MM.1S (cell line): ENCODE data around the gene PGRMC1.

Experiments used
- DNase-seq: peaks from one replicate; pipeline ENCODE4 v3.0.0-alpha.2; 2015
- H2AFZ ChIP-seq: fragments of 300-600 bp; sonication (generic); 2 replicates; pipeline ENCODE4 v1.6.0; 2016; ENCODE audit warnings: antibody characterized with exemption, low read length
- H3F3A ChIP-seq: fragments of 300-600 bp; sonication (generic); 2 replicates; pipeline ENCODE4 v1.6.1; 2016; ENCODE audit warnings: mild to moderate bottlenecking, antibody characterized with exemption, low read length, moderate library complexity, mixed read lengths; ENCODE audit not compliant: insufficient read depth
- H3K27ac ChIP-seq: fragments of 300-600 bp; sonication (generic); 2 replicates; pipeline ENCODE4 v1.5.1; 2016; ENCODE audit warnings: mild to moderate bottlenecking, low read length
- H3K27me3 ChIP-seq: fragments of 300-600 bp; sonication (generic); replicated peaks from 2 replicates; pipeline ENCODE4 v1.6.0; 2016; ENCODE audit warnings: low read length; ENCODE audit not compliant: insufficient read depth
- H3K36me3 ChIP-seq: fragments of 300-600 bp; sonication (generic); replicated peaks from 2 replicates; pipeline ENCODE4 v1.6.1; 2016; ENCODE audit warnings: mild to moderate bottlenecking, low read length, mixed read lengths; ENCODE audit not compliant: insufficient read depth
- H3K4me1 ChIP-seq: fragments of 300-600 bp; sonication (generic); 2 replicates; pipeline ENCODE4 v1.6.1; 2016; ENCODE audit warnings: low read length, mixed read lengths
- H3K4me2 ChIP-seq: fragments of 300-600 bp; sonication (generic); 2 replicates; pipeline ENCODE4 v1.6.0; 2016; ENCODE audit warnings: low read depth, low read length
- H3K4me3 ChIP-seq: fragments of 300-600 bp; sonication (generic); 2 replicates; pipeline ENCODE4 v1.5.1; 2016; ENCODE audit warnings: low read length, mixed read lengths
- H3K79me2 ChIP-seq: fragments of 300-600 bp; sonication (generic); 2 replicates; pipeline ENCODE4 v1.6.1; 2016; ENCODE audit warnings: mixed run types, low read length, mixed read lengths
- H3K9ac ChIP-seq: fragments of 300-600 bp; sonication (generic); 2 replicates; pipeline ENCODE4 v1.6.1; 2016; ENCODE audit warnings: low read length, mixed read lengths
- H3K9me2 ChIP-seq: fragments of 300-600 bp; sonication (generic); replicated peaks from 2 replicates; pipeline ENCODE4 v1.6.1; 2016; ENCODE audit warnings: mild to moderate bottlenecking, low read length, mixed read lengths; ENCODE audit not compliant: insufficient read depth
- H3K9me3 ChIP-seq: fragments of 300-600 bp; sonication (generic); replicated peaks from 2 replicates; pipeline ENCODE4 v1.6.1; 2016; ENCODE audit warnings: mild to moderate bottlenecking, low read length, mixed read lengths; ENCODE audit not compliant: insufficient read depth
- H4K20me1 ChIP-seq: fragments of 300-600 bp; sonication (generic); 2 replicates; pipeline ENCODE4 v1.6.1; 2016; ENCODE audit warnings: mild to moderate bottlenecking, low read length, moderate library complexity, mixed read lengths; ENCODE audit not compliant: insufficient read depth
- CTCF ChIP-seq: fragments of 300-600 bp; sonication (generic); IDR thresholded peaks from 2 replicates; pipeline ENCODE4 v1.5.1; 2016; ENCODE audit warnings: antibody characterized with exemption, low read length, mixed read lengths
- EZH2 ChIP-seq: fragments of 300-600 bp; sonication (generic); optimal IDR thresholded peaks from 2 replicates; pipeline ENCODE3; 2017; ENCODE audit warnings: low read depth, mild to moderate bottlenecking, antibody characterized with exemption, low read length, mixed read lengths
- EZH2phosphoT487 ChIP-seq: fragments of 300-600 bp; sonication (generic); IDR thresholded peaks from 2 replicates; pipeline ENCODE4 v1.6.1; 2018; ENCODE audit warnings: antibody characterized with exemption, low read length

The PGRMC1 gene

DNA sequence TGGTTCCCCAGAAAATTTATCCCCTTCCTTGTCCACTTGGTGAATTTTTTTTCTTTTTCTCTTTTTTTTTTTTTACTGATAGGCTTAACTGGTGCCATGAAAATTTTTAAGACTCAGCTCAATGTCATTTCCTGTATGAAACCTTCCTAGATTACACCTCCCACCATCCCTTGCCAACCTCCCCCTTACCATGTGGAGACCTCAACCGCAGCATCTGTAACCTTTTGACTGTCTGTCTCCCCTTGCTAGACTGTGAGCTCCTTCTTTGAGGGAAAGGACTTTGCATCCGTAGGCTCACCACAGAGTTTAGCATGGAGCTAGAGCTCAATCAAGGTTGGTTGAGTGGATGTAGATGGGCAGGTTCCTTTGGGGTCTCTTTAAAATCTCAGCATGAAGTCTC lies 5.2 kb upstream of the PGRMC1 start:
- DNase-seq, result no peak
- H3K9me3 ChIP-seq, result no peaks in the 10 kb centered on the region
- no peaks in the 10 kb centered on the region for H3F3A ChIP-seq
- H3K4me1 ChIP-seq, result no peaks in the 10 kb centered on the region
- H3K36me3 ChIP-seq, result no peaks in the 10 kb centered on the region
- H3K9me2 ChIP-seq, result no peaks in the 10 kb centered on the region
- H4K20me1 ChIP-seq, result no peaks in the 10 kb centered on the region
- no peak overlapping the region for H3K4me3 ChIP-seq
- H3K27ac ChIP-seq, result no peak overlapping the region
- H3K4me2 ChIP-seq, result no peak overlapping the region
- no peaks in the 10 kb centered on the region for H3K79me2 ChIP-seq
- H3K9ac ChIP-seq, result no peak overlapping the region
- TF ChIP-seq CTCF (no peak), EZH2phosphoT487 (no peak), EZH2 (no peak)
- no peak overlapping the region for H2AFZ ChIP-seq
- no peaks in the 10 kb centered on the region for H3K27me3 ChIP-seq

DNA sequence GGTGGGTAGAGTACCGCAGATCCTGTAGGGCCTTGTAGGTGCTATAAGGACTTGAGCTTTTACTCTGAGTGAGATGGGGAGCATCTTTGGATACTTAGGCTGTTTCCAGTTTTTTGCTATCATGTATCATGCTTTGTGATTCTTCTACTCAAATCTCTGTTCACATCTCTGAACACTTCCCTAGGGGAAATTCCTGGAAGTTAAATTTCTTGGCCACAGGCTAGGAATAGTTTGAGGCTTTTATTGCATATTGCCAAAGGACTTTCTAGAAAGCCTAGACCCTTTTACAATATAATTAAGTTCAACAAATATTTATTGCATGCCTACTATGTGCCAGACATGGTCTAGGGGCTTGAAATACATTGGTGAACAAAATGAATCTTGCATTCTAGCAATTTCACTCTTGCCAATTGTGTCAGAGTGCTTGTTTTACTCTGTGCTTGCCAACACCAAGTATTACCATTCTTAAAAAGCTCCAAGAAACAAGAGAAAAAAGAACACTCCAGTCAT lies 4.1 kb upstream of the PGRMC1 start:
- TF ChIP-seq EZH2phosphoT487 (no peak), CTCF (no peak), EZH2 (no peak)
- no peak overlapping the region for H3K9ac ChIP-seq
- no peaks in the 10 kb centered on the region for H3K27me3 ChIP-seq
- peaks cover 6% of the 10 kb centered on the region for H3K79me2 ChIP-seq
- no peak overlapping the region for H3K4me2 ChIP-seq
- H4K20me1 ChIP-seq, result no peaks in the 10 kb centered on the region
- no peak overlapping the region for H3K4me3 ChIP-seq
- no peaks in the 10 kb centered on the region for H3K9me3 ChIP-seq
- no peaks in the 10 kb centered on the region for H3F3A ChIP-seq
- no peak overlapping the region for H2AFZ ChIP-seq
- no peaks in the 10 kb centered on the region for H3K4me1 ChIP-seq
- DNase-seq, result no peak
- H3K9me2 ChIP-seq, result no peaks in the 10 kb centered on the region
- no peaks in the 10 kb centered on the region for H3K36me3 ChIP-seq
- H3K27ac ChIP-seq, result no peak overlapping the region

GRCh38 chrX:119235051-119235511 lies 1.0 kb upstream of the PGRMC1 start:
- no peak overlapping the region for H2AFZ ChIP-seq
- no peaks in the 10 kb centered on the region for H3K9me3 ChIP-seq
- H3K9ac ChIP-seq, result no peak overlapping the region
- H3K27ac ChIP-seq, result no peak overlapping the region
- TF ChIP-seq EZH2phosphoT487, result no peak
- TF ChIP-seq EZH2, result no peak
- H4K20me1 ChIP-seq, result no peaks in the 10 kb centered on the region
- H3K27me3 ChIP-seq, result no peaks in the 10 kb centered on the region
- no peak for DNase-seq
- peaks cover 26% of the 10 kb centered on the region for H3K79me2 ChIP-seq
- no peak overlapping the region for H3K4me2 ChIP-seq
- no peak overlapping the region for H3K4me3 ChIP-seq
- no peaks in the 10 kb centered on the region for H3K4me1 ChIP-seq
- H3K36me3 ChIP-seq, result no peaks in the 10 kb centered on the region
- H3K9me2 ChIP-seq, result no peaks in the 10 kb centered on the region
- H3F3A ChIP-seq, result no peaks in the 10 kb centered on the region
